ENCODE results near the gene CCDC136.

The CCDC136 gene

GRCh38 chr7:128777156-128778123 is 14.3 kb upstream of the CCDC136 start:
- in situ Hi-C loops (cut with MboI; ENCODE audit: low sequenced_read_pairs) = no loop called here

DNA sequence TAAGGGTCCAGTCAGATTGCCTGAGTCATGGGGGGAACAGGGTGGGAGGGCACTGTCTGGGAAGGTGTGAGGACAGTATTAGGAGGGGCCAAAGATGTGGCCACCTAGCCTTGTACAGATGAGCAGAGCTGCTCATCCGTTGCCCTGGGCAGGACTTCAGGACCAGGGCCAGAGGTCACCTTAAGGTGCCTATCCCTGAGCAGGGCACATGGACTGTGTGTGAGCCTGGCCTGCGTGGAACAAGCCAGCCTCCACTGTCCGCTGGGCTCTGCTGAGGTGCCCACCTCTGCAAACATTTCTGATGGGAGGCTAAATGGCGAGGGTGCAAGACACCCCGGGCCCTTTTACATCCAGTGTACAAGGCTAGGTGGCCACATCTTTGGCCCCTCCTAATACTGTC is 12.8 kb upstream of the CCDC136 start:
- in situ Hi-C loops (cut with MboI; ENCODE audit: low sequenced_read_pairs) = no loop called here

DNA sequence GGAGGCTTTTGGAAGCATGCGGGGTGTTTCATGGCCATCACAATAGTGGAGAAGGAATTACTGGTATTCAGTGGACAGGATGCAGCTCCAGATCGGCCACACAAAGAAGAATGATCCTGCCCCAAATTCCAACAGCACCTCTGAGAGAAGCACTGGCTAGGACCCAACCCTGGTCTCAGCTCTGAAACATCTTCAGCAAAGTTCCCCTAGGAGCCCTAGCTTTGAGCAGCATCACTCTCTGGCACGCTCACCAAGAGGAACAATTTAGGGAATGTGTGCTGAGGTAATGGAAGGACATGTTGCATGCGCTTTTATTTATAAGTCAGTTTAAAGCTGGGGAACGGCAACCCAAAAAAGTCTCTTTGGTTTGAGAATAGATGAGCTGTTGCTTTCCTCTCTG is 10.6 kb upstream of the CCDC136 start:
- in situ Hi-C loops (cut with MboI; ENCODE audit: low sequenced_read_pairs) = no loop called here

GRCh38 chr7:128781851-128782250 is 9.9 kb upstream of the CCDC136 start:
- in situ Hi-C loops (cut with MboI; ENCODE audit: low sequenced_read_pairs) = no loop called here

- in situ Hi-C loops (cut with MboI; ENCODE audit: low sequenced_read_pairs) = no loop called here
Measured at GRCh38 chr7:128783143-128783861, 8.5 kb upstream of the CCDC136 start.

- in situ Hi-C loops (cut with MboI; ENCODE audit: low sequenced_read_pairs) = no loop called here
Measured at GRCh38 chr7:128785738-128786137, 6.0 kb upstream of the CCDC136 start.

DNA sequence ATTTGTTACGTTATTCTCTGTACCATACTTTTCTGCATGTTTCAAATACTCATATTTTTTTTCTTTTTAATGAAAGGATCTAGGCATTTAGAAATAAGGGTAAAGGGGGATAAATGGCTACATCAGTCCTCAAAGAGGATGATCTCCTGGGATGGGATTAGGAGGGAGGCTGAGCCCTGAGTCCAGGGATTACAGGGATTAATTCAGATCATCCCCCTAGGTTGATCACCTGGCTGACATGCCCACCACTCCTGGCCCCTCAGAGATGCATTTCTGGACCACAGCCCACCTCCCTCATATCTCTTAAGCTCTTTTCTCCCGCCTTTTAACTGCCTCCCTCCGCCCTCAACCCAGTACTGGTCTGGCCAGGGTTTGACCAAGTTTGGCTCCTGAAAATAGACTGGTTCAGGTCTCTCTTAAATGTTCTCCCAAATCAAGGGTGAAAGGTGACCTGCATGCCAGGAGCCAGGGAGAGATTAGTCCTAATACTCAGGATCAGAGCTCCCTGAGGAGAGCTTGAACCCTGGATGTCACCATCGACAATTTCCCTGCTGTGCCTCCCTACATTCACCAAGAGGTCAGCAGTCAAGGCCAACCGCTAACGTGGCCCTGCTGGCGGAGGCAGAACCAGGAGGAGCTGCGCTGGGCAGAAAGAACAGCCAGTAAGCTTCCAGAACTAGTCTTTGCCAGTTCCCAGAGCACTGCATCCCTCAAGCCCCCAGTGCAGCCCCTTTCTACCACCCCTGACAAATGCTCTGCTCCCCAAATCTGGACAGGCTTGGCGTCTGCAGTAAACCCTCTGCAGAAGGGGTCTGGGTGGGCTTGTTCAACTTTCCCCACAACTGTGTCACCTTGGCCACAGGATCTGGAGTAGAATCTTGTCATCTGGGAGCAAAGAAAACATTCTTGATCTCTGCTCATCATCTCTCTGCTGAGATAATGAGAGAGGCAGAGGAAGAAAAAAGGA is 3.0 kb upstream of the CCDC136 start:
- in situ Hi-C loops (cut with MboI; ENCODE audit: low sequenced_read_pairs) = no loop called here

GRCh38 chr7:128790315-128791041 is 1.3 kb upstream of the CCDC136 start:
- in situ Hi-C loops (cut with MboI; ENCODE audit: low sequenced_read_pairs) = no loop called here

GRCh38 chr7:128791972-128792327 is 182 bp downstream of the CCDC136 start:
- in situ Hi-C loops (cut with MboI; ENCODE audit: low sequenced_read_pairs) = no loop called here

DNA sequence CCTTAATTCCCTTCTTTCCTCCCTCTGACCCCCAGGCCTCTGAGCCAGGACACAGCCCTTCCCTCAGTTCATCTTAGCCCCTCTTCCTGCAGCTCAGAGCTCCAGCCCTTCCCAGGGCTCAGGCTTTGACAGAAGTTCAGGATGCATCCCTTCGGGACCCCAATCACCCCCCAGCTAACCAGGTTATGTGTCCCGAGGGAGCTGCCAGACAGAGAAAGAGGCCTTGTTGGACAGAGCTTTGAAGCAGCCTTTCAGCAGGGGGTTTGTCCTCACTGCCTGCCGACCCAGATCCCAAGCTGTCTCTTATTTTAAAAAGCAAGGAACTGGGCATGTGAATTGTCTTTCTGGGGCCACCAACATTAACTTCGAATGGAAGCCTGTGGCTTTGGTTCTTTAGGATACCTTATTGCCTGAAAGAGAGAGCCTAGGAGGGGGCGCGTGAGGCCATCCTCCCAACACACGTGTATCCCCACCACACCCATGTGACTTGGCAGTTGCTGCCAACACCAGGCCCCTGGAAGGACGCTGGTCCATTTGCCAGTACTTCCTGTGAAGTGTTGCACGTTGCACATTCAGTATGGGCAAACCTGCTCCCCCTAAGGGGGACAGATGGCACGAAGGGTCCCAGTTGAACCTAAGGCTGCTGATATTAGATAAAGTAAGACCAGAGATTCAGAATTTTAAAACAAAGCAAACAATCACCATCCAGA is 858 bp downstream of the CCDC136 start:
- in situ Hi-C loops (cut with MboI; ENCODE audit: low sequenced_read_pairs) = no loop called here

GRCh38 chr7:128793181-128793547 is 1.4 kb downstream of the CCDC136 start:
- in situ Hi-C loops (cut with MboI; ENCODE audit: low sequenced_read_pairs) = no loop called here

DNA sequence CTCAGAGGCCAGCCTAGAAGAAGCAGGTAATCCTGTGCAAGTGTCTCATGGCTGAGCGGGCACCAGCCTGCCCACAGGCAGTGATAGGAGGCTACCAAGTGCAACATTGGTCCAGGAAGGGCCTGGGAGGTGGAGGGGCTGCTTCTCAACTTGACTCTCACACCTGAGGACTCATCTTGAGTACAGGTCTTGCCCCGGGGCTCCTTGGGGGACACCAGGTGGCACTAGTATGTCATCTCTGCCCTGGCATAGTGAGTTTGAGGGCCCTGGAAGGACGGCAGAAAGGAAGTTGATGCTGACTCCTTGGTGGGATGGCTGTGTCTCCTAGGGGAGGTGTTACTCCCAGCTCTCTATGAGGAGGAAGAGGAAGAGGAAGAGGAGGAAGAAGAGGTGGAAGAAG is 2.3 kb downstream of the CCDC136 start:
- in situ Hi-C loops (cut with MboI; ENCODE audit: low sequenced_read_pairs) = no loop called here

DNA sequence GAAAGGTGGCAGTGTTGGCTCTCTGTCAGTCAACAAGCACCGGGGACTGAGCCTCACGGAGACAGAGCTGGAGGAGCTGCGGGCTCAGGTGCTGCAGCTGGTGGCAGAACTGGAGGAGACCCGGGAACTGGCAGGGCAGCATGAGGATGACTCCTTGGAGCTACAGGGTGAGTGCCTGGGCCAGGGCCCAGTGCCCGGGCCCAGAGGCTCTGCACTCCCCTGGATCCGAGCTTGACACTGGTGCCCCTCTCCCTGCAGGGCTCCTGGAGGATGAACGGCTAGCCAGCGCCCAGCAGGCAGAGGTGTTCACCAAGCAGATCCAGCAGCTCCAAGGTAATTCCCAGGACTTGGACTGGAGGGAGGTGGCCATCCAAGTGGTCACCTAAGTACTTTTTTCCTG is 2.7 kb downstream of the CCDC136 start:
- in situ Hi-C loops (cut with MboI; ENCODE audit: low sequenced_read_pairs) = no loop called here

DNA sequence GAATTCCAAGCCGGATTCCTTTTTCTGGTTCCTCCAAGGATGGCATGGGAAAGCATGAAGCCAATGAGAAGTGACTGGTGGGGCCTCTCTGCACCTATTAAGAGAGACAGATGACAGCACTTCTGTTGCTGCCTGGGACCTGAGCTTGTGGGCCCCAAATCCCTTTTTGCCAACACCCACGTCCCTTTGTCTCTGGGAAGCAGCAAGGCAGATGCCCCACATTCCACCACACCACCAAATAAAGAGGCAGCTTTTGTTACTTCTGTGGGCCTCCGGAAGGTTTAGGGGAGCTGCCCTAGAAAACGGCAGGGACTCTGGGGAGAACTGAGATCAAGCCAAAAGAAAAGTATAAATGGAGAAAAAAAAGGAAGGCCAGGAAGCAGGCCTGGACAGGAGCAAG is 3.4 kb downstream of the CCDC136 start:
- in situ Hi-C loops (cut with MboI; ENCODE audit: low sequenced_read_pairs) = no loop called here

- in situ Hi-C loops (cut with MboI; ENCODE audit: low sequenced_read_pairs) = no loop called here
Measured at GRCh38 chr7:128796327-128796726, 4.6 kb downstream of the CCDC136 start.

GRCh38 chr7:128799451-128799850 is 7.7 kb downstream of the CCDC136 start:
- in situ Hi-C loops (cut with MboI; ENCODE audit: low sequenced_read_pairs) = no loop called here

GRCh38 chr7:128800567-128800966 is 8.8 kb downstream of the CCDC136 start:
- in situ Hi-C loops (cut with MboI; ENCODE audit: low sequenced_read_pairs) = no loop called here

DNA sequence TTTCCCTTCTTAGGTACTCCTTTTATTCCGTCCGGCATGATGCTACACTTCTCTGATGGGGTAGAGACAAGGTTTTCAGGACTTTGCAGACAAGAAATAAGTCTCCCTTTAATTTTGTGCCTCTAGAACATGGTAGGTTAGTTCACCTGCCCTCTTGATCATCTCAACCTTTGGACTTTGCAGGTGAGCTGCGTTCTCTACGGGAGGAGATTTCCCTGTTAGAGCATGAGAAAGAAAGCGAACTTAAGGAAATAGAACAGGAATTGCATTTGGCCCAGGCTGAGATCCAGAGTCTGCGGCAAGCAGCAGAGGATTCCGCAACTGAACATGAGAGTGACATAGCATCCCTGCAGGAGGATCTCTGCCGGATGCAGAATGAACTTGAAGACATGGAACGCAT is 9.2 kb downstream of the CCDC136 start:
- in situ Hi-C loops (cut with MboI; ENCODE audit: low sequenced_read_pairs) = no loop called here

GRCh38 chr7:128801667-128802418 is 10.1 kb downstream of the CCDC136 start:
- in situ Hi-C loops (cut with MboI; ENCODE audit: low sequenced_read_pairs) = no loop called here

Measured in HL-60/S4 (cell line).